Neural progenitor cell (in vitro differentiated cells): Measurements from ENCODE around the gene TSHZ1.

Source experiments
- EZH2 ChIP-seq: fragments of 200-600 bp; sonication (generic); IDR thresholded peaks from 2 replicates; pipeline ENCODE4 v1.6.1; 2017; ENCODE audit warnings: antibody characterized with exemption, mild to moderate bottlenecking, moderate library complexity
- EZH2phosphoT487 ChIP-seq: fragments of 200-600 bp; sonication (generic); IDR thresholded peaks from 2 replicates; pipeline ENCODE4 v1.6.1; 2017; ENCODE audit warnings: antibody characterized with exemption
- TF ChIP-seq, protein P1 (sequence below): fragments of 200-600 bp; sonication (generic); IDR thresholded peaks from 2 replicates; pipeline ENCODE4 v1.5.1; 2017; ENCODE audit warnings: antibody characterized with exemption, mild to moderate bottlenecking

- TF ChIP-seq, protein P1, sequence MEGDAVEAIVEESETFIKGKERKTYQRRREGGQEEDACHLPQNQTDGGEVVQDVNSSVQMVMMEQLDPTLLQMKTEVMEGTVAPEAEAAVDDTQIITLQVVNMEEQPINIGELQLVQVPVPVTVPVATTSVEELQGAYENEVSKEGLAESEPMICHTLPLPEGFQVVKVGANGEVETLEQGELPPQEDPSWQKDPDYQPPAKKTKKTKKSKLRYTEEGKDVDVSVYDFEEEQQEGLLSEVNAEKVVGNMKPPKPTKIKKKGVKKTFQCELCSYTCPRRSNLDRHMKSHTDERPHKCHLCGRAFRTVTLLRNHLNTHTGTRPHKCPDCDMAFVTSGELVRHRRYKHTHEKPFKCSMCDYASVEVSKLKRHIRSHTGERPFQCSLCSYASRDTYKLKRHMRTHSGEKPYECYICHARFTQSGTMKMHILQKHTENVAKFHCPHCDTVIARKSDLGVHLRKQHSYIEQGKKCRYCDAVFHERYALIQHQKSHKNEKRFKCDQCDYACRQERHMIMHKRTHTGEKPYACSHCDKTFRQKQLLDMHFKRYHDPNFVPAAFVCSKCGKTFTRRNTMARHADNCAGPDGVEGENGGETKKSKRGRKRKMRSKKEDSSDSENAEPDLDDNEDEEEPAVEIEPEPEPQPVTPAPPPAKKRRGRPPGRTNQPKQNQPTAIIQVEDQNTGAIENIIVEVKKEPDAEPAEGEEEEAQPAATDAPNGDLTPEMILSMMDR = no peak
- no peak for TF ChIP-seq EZH2
- TF ChIP-seq EZH2phosphoT487 = no peak
Observed at GRCh38 chr18:75226956-75227316, 16.3 kb downstream of the TSHZ1 start.
